Activated CD8-positive, alpha-beta memory T cell treated with anti-CD3 and anti-CD28 coated beads, Interleukin-2, amount 50 U/mL, for 24 hours (primary cell): Measurements from ENCODE around the gene KRTAP10-9.
"Not testable (repeated sequence)": the region's sequence is repeated elsewhere in the genome, so short reads cannot be mapped to it uniquely, and the experiment has no call there.

Experiments used
- DNase-seq: peaks from one replicate; pipeline ENCODE4 v3.0.0-alpha.2; 2020; ENCODE audit errors: extremely low read depth

KRTAP10-9 gene

DNA sequence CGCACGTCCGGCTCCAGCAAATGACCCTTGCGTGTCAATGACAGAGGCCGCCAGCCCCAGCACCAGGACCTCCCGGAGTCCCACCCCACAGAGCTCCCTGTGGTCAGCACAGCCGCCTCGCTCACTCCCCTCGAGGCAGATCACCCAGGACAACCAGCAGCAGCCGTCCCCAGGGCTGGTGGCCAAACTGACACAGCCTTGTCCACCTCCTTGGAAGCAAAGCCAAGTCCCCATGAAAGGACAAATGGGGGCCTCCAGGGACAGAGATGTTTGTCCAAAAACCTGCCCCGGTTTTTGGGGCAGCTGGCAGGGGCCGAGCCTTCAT lies 12.4 kb downstream of the KRTAP10-9 start:
- no peak for DNase-seq

DNA sequence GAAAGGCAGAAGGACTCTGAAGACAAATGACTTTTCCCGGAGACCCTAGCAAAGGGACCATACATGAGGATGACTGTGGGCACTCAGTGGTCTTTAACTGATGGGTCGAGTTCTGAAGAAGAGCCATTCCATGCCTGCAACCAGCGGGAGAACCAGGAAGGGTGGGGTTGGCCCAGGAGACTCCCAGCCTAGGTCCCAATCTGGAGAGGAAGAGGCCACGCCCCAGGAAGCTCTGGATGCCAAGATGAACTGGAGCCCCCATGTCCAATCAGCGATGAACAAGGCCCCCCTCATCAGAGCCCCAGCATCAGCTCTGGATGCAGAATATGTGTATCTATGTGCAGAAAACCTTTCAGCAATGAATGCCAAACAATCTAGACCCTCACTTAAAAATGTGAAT lies 13.9 kb downstream of the KRTAP10-9 start:
- no peak for DNase-seq

DNA sequence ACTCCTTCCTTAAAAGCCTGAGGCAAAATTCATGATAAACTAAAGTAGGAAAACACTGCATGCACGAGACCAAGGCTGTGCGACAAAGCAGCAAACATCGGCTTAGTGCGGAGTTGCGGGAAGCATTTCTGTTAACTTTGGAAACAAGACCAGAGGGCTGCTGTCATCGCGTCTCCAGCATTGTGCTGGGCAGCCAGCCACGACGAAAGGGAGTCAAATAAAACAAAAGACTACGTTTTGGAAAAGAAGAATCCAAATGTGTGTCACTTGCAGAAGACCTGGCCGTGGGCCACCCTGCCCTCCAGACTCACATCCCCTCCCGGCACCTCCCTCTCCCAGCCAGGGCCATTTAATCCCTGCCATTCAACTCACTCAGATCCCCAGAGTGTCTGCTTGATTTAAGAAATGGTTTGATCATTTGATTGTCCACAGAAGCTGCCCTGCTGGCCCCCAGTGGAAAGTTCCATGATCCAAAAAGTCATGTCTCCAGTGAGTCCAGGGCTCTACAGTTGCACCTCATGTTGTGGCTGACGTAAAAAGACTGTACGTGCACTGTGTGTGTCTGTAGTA lies 16.9 kb downstream of the KRTAP10-9 start:
- DNase-seq = no peak

DNA sequence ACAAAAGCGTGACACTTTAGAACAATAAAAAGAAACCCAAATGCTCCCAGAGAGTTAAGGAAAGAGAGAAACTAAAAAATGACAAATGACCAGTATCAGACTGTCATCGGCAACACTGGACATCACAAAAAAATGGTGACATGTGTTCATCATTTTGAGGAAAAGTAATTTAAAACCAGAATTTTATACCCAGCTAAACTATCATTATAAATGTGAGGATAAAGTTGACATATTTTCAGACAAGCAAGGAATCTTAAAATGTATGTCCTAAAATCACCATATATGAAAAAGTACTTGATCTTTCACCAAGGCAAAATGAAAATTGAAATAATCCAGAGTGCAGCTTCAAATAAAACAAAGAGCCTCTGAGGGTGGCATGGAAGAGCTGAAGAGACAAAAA lies 18.0 kb downstream of the KRTAP10-9 start:
- no peak for DNase-seq

DNA sequence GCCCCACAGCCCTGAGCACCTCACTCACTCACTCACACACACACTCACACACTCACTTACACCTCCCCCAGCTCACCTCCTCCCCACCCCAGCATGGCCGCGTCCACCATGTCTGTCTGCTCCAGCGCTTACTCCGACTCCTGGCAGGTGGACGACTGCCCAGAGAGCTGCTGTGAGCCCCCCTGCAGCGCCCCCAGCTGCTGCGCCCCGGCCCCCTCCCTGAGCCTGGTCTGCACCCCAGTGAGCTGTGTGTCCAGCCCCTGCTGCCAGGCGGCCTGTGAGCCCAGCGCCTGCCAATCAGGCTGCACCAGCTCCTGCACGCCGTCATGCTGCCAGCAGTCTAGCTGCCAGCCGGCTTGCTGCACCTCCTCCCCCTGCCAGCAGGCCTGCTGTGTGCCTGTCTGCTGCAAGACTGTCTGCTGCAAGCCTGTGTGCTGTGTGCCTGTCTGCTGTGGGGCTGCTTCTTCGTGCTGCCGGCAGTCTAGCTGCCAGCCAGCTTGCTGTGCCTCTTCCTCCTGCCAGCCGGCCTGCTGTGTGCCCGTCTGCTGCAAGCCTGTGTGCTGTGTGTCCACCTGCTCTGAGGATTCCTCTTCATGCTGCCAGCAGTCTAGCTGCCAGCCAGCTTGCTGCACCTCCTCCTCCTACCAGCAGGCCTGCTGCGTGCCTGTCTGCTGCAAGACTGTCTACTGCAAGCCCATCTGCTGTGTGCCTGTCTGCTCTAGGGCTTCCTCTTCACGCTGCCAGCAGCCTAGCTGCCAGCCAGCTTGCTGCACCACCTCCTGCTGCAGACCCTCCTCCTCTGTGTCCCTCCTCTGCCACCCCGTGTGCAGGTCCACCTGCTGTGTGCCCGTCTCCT lies 19.7 kb downstream of the KRTAP10-9 start, which contains the start of gene KRTAP10-11:
KRTAP10-11 (plus strand) TSS at position 49 of the 856 bp plus-strand sequence; CDS start at position 94, 45 bp downstream.
- not testable (repeated sequence) for DNase-seq

DNA sequence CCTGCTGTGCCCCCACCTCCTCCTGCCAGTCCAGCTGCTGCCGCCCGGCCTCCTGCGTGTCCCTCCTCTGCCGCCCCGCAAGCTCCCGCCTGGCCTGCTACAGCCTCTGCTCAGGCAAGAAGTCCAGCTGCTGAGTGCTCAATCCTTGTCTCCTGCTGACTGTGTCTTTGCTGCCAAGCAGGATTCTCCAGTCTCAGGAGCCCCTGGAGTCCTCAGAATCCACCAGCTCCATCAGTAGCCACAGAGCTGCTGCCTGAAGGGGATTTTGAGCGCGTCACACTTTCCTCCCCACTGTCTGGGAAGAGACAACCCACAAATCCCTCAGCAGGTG lies 20.3 kb downstream of the KRTAP10-9 start:
- DNase-seq = no peak

DNA sequence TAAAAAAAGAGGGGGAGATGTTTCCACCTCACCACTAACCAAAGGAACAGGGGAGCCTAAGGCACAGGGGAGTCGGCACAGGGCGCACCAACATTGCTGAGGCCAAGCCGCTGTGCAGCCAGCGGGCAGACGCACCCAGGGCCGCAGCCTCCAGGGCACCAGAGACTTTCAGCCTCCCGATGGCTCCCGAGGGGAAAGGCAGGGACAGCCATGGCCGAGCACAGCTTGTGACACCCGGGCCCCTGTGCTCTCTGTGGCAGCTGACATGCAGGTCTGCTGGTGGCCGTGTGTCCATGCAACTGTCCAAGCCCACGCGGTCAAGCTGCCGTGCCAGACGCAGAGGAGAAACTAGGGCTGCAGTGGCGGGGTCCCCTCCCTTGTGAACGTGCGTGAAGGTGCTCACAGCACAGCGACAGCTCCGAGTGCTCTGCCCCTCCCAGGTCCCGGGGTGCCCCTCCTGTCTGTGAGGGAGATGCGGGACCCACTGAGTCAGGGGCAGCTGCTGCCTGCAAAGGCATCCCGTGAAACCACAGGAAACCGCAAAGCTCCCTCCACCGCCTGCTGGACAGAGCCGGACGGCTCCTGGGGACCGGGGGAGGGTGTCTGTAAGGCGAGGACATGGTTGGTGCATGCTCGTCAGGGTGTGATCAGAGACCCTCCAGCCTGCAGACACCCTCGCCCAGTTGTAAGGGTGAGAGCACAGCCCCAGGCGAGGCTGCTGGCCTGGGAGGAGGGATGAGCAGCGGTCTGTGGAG lies 21.8 kb downstream of the KRTAP10-9 start:
- no peak for DNase-seq

DNA sequence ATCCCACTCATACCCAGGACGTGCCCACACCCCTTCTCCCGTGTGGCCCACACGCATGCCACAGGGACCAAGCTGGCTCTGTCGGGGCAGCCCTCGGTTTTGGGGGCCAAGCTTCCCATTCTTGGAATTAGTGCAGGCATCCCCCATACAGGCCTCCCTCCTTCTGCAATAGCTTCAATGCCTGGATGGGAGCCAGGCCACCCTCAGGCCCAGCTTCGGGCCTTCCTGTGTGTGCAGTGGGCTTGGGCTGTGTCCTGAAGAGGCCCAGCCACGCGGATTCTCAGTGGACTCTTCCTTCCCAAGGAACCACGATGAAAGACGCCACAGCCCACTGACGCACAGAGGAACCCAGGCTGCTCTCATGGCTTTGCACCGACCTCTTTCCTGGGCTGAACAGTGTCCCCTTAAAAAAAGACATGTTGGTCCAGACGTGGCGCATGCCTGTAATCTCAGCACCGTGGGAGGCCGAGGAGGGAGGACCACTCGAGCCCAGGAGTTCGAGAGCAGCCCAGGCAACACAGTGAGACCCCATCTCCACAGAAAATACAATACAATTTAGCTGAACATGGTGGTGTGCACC lies 22.7 kb downstream of the KRTAP10-9 start:
- DNase-seq = no peak

DNA sequence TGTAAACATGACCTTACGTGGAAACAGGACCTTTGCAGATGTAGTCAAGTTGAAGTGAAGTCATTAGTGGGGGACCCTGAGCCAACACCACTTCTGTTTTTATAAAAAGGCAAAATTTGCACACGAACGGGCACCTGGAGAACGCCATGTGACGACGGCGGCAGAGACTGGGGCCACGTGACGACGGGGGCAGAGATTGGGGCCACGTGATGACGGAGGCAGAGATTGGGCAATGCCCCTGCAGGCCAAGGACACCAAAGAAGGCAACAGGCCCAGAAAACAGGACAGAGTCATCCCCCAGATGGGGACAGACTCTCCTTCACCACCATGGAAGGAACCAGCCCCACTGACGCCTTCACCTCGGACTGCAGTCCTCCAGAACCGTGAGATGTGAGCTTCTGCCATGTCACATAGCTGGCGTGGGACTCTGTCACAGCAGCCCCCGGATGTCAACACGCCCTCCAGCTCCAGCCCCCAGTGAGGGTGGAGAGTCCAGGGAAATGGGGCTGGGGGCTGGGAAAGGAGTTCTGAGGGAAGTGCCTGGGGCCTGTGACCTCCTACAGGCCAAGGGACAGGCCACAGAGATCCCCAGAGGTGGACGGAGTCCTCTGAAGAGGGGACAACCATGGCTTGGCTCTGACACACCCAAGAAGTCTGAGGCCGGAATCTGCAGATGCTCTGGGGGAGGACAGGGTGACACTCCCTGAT lies 23.5 kb downstream of the KRTAP10-9 start:
- DNase-seq = no peak

DNA sequence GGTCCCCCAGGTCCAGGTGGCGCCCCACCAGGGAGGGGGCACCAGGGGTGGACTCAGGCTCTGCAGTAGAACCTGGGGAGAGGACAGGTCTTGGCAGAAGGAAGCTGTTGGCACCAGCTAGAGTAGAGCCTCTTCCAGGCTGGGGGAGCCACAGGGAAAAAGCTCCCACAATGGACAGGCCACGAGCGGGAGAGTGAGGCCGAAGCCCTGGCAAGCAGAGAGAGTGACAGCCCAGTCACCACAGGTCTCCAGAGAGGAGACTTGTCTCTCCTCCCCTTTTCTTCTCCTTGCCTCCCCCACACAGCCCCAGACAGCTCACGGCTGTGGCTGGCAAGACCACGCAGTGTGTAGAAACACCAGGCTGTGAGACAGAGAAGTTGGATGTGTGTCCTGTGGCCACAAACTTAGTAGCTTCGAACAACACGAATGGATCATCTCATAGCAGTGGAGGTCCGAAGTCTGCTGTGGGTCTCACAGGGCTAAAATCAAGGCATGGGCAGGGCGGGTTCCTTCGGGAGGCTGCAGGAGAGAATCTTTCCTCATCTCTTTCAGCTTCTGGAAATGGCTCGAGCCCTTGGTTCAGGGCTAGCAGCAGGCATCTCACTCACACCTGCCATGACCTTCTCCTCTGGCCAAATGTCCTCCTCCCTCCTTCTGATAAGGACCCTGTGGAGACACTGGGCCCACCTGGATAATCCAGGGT lies 24.2 kb downstream of the KRTAP10-9 start:
- DNase-seq = no peak

DNA sequence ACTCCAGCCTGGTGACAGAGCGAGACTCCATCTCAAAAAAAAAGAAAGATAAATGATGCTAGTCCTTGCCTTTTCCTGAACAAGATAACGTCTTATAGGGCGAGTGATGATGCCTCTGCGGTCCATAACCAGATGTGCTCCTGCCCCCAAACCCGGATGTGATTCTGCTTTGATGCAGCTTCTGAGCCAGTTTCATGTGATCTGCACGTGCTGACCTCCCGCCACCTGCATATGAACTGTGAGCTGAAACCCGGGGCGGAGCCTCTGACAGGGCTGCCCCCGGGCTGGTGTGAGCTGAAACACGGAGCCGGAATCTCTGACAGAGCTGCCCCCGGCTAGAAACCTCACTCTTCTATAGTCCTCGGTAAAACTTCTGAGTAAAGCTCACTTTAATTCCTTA lies 26.2 kb downstream of the KRTAP10-9 start:
- no peak for DNase-seq

DNA sequence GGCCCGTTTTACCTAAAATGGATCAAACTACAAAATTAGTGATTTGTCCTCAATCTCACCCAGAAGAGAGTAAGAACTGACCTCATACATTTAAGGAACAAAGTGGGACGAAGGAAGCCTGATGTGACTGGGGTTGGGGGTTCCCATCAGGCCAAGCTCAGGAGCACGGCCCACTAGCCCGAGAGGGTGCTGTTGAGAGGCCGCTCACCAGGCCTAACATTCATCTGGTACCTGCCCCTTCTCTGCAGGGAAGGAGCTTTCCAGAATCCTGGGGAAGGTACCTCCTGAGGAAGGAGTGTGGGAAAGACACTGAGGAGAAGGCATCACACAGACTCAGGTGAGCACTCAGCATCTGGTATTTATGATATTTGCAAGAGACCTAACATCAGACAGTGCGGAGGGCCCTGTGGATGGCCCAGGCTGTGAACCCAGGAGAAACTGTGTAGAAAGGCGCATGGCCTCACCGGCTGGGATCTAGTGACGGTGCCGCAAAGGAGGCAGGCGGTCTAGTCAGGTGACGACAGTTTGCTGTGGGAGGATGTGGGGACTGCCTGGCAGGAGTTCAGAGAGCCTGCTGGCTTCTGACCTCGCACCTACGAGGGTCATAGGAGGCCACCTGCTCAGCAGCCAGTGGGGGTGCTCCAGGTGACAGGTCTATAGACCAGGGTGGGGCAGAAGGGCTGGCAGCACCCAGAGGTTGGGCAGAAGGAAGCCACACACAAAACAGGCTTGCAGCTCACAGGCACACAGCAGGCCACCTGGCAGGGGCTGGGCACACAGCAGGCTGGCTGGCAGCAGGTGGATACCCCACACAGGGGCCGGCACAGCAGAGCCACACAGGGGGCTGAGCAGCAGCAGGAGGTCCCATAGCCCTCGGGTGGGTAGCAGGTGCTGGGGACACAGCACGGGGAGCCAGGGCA lies 27.0 kb downstream of the KRTAP10-9 start:
- no peak for DNase-seq

DNA sequence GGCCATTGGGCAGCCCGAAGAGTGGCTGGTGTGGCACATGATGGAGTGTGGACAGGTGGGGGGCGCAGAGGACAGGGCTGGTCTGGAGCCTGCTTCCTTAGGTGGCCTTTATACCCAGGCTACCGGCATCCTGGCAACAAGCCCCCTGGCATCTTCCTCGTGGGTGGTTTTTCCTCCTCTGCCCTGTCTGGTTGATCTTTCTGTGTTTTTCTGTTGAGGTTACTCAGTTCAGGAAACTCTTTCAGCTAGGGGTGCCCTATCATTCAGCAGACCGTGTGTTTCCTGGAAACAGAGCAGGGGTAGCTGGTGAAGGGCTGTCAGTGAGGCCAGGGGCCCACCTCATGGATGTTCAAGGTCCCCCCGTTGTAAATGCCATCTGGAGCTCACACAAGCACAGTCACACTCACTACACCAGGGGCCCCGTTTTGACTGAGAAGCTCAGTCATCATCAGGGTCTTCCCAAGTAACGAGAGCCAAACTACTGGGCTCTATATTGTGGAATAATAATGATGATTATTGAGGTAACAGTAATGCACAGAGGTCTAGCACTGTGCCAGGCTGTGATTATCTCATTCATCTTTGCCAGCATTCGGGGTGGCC lies 27.8 kb downstream of the KRTAP10-9 start, which contains the start of gene KRTAP12-4:
KRTAP12-4 (minus strand) TSS at position 84 of the 600 bp plus-strand sequence; CDS start at position 39, 45 bp downstream.
- DNase-seq = no peak

DNA sequence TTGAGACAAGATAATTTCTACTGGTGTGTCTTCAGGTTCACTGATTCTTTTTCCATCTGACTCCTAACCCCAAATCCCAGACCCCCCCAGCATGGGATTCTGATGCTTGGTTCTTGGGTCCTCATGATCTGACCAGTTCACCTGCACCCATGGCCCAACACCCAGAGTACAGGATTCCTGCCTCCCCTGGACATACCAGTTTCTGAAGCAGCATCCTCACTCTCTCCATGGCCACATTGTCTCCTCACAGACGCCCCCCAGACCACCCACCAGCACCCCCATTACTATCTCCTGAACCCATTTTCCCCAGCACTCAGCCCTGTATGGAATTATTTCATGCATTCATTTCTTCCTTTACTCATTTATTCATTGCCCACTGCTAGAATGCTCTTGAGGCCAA lies 30.0 kb downstream of the KRTAP10-9 start:
- DNase-seq = no peak

DNA sequence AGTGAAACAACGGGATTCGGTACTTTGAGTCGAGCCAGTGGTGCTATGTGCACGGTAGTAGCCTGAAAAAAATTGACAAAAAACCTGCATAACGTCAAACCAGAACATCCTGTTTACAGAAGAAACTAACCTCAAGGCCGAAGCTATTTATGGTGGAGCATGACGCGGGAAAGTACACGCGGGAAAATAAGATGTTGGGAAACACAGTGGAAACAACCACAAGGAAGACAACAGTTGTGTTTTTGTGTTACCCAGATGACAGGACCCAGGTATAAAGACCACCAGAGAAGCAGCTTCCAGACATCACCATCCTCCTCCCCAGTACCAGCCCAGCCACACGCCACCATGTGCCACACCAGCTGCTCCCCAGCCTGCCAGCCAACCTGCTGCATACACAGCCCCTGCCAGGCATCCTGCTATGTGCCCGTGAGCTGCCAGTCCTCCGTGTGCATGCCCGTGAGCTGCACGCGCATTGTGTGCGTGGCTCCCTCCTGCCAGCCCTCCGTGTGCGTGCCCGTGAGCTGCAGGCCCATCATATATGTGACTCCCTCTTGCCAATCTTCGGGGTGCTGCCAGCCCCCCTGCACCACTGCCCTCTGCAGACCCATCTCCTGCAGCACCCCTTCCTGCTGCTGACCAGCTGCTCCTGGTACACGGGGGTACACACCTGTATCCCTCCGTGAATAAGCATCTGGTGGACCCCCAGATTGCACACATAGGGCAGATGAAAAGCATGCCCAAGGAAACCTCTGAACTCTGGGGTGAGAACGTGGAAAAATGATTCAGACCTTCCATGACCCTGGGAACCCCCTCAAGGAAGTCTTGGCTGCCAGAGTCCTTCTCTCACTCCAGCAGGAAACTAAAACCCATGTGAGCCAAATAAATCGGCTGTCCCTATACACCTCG lies 31.0 kb downstream of the KRTAP10-9 start, which contains the start of gene KRTAP12-3:
KRTAP12-3 (plus strand) TSS at position 298 of the 906 bp plus-strand sequence; CDS start at position 346, 48 bp downstream.
- DNase-seq = no peak

DNA sequence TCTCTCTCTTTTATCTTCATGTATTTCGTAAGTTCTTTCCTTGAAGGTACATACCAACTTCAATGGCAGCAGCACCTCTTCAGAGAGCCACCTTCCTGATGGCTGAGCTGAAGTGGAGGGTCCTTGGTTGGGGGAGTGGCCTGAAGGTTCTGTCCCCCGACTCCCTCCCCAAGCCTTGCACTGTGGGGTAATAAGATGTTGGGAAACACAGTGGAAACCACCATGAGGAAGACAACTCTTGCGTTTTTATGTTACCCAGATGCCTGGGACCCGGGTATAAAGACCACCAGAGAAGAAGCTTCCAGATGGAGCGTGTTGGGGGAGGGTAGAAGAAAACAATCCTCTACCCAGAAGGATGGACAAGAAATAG lies 31.6 kb downstream of the KRTAP10-9 start:
- DNase-seq = no peak

DNA sequence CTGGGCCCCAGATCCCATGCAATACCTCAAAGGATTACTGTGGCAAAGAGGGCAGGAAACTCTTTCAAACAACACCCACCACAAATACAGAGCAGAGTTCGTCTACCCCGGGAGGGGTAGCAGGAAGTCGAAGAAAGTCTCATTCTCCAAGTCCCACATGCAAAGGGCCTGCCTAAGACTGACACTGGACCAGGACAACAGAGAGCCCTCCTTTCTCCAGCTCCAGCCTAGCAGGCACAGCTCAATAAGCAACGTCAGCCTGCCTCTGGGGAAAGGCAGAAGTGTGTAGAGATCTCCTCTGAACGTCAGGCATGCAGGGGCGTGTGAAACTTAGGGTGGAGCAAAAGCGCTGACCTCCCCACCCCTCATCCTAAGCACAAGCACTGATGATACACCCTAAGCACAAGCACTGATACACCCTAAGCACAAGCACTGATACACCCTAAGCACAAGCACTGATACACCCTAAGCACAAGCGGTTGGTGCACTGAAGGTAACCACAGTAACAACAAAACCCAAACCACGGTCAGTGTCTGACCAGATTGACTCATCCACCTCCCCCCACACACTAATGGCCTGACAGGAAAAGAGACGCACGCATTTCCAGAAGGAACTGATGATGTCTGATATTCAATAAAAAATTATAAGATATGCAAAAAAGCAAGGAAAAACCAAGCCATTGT lies 32.2 kb downstream of the KRTAP10-9 start:
- no peak for DNase-seq

DNA sequence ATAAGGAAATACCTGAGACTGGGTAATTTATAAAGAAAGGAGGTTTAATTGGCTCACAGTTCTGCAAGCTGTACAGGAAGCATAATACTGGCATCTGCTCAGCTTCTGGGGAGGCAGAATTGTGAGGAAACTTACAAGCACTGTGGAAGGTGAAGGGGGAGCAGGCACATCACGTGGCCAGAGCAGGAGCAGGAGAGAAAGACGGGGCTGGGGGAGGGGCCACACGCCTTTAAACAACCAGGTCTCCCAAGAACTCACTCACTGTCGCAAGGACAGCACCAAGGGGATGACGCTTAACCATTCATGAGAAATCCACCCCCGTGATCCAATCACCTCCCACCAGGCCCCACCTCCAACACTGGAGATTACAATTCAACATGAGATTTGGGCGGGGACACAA lies 34.7 kb downstream of the KRTAP10-9 start:
- DNase-seq = not testable (repeated sequence)
